Stimulated activated CD8-positive, alpha-beta memory T cell treated with anti-CD3 and anti-CD28 coated beads, Interleukin-15, amount 100 ng/mL, for 48 hours (primary cell): ENCODE results near the gene CWH43.
"Not testable (repeated sequence)": the region's sequence is repeated elsewhere in the genome, so short reads cannot be mapped to it uniquely, and the experiment has no call there.

Source experiments
- DNase-seq, 2 donors: peaks; one replicate each; pipeline ENCODE4 v3.0.0-alpha.2; 2020; ENCODE audit warnings: low read depth in 2 of 2

CWH43 gene

GRCh38 chr4:48976041-48976440 lies 10.0 kb upstream of the CWH43 start:
- no peak for DNase-seq

GRCh38 chr4:48979914-48980579 lies 6.0 kb upstream of the CWH43 start:
- no peak for DNase-seq

GRCh38 chr4:48984005-48984404 lies 2.1 kb upstream of the CWH43 start:
- not testable (repeated sequence) for DNase-seq

- DNase-seq, result no peak
These were observed 486 bp upstream of the CWH43 start for GRCh38 chr4:48985602-48985975.

- DNase-seq, result no peak
These were observed 634 bp downstream of the CWH43 start for GRCh38 chr4:48986654-48987164.

GRCh38 chr4:48989461-48990203 lies 3.6 kb downstream of the CWH43 start:
- no peak for DNase-seq

GRCh38 chr4:48991357-48991756 lies 5.3 kb downstream of the CWH43 start:
- no peak for DNase-seq

GRCh38 chr4:48997962-48998361 lies 11.9 kb downstream of the CWH43 start:
- no peak for DNase-seq

- DNase-seq, result no peak
These were observed 12.4 kb downstream of the CWH43 start for GRCh38 chr4:48998440-48998839.

GRCh38 chr4:49000806-49001205 lies 14.7 kb downstream of the CWH43 start:
- no peak for DNase-seq

GRCh38 chr4:49002931-49003330 lies 16.9 kb downstream of the CWH43 start:
- no peak for DNase-seq

- DNase-seq, result no peak
These were observed 32.7 kb downstream of the CWH43 start for GRCh38 chr4:49018718-49019295.

- no peak for DNase-seq
These were observed 46.5 kb downstream of the CWH43 start for GRCh38 chr4:49032440-49033161.

GRCh38 chr4:49036528-49036927 lies 50.5 kb downstream of the CWH43 start:
- DNase-seq, result no peak

GRCh38 chr4:49044270-49044669 lies 58.2 kb downstream of the CWH43 start:
- DNase-seq, result no peak

- DNase-seq, result no peak
These were observed 72.2 kb downstream of the CWH43 start for GRCh38 chr4:49058306-49058705.

GRCh38 chr4:49063670-49064069 lies 77.6 kb downstream of the CWH43 start:
- DNase-seq, result no peak

GRCh38 chr4:49072196-49072595 lies 86.1 kb downstream of the CWH43 start:
- DNase-seq, result not testable (repeated sequence)

GRCh38 chr4:49091883-49092282 lies 105.8 kb downstream of the CWH43 start:
- not testable (repeated sequence) for DNase-seq

- DNase-seq, result not testable (repeated sequence)
These were observed 106.6 kb downstream of the CWH43 start for GRCh38 chr4:49092608-49093135.

- not testable (repeated sequence) for DNase-seq
These were observed 110.1 kb downstream of the CWH43 start for GRCh38 chr4:49096215-49096614.

- DNase-seq, result not testable (repeated sequence)
These were observed 110.6 kb downstream of the CWH43 start for GRCh38 chr4:49096627-49097026.
